ENCODE measurements around the gene HLCS.
A peak's percentile ranks its signal among the peaks of the same experiment; 100 is the strongest.

HLCS gene

GRCh38 chr21:36968976-36969375 is 2.5 kb upstream of the HLCS start:
- Histone ChIP-seq H3K27me3 (no peaks in the 10 kb centered on the region), H3K4me3 (no peak overlapping the region), H3K9me3 (no peaks in the 10 kb centered on the region), H3K4me1 (peaks cover 0 to 20% (median 11%) of the 10 kb centered on the region in 4 donors), H3K27ac (no peak overlapping the region), H3K36me3 (no peaks in the 10 kb centered on the region)
- DNase-seq, result no peak
- TF ChIP-seq CTCF (IDR thresholded peaks at IDR 0.05), result no peak
- intact Hi-C loops (cut with DNase I; ENCODE audit: low total_unique reads), result no loop called here

- intact Hi-C loops (cut with DNase I; ENCODE audit: low total_unique reads), result no loop called here
- Histone ChIP-seq H3K9me3 (no peaks in the 10 kb centered on the region), H3K4me1 (peaks cover 0 to 20% (median 11%) of the 10 kb centered on the region in 4 donors), H3K27me3 (no peaks in the 10 kb centered on the region), H3K27ac (no peak overlapping the region), H3K36me3 (no peaks in the 10 kb centered on the region), H3K4me3 (no peak overlapping the region)
- TF ChIP-seq CTCF (IDR thresholded peaks at IDR 0.05), result no peak
- no peak for DNase-seq
These were observed 1.9 kb upstream of the HLCS start for GRCh38 chr21:36968414-36968813.

- no peaks in the 10 kb centered on the region for H3K27me3 ChIP-seq
- no peaks in the 10 kb centered on the region for H3K36me3 ChIP-seq
- H3K27ac ChIP-seq, result peak overlapping the region; percentile 89 to 91
- no peaks in the 10 kb centered on the region for H3K9me3 ChIP-seq
- H3K4me1 ChIP-seq, result peaks cover 0 to 20% (median 11%) of the 10 kb centered on the region in 4 donors
- peak in 1 of 2 donors; percentile 31 for DNase-seq
- intact Hi-C loops (cut with DNase I; ENCODE audit: low total_unique reads), result no loop called here
- no peak for TF ChIP-seq CTCF (IDR thresholded peaks at IDR 0.05)
- peak overlapping the region; percentile 68 to 94 for H3K4me3 ChIP-seq
These were observed 626 bp upstream of the HLCS start for GRCh38 chr21:36966821-36967768.

GRCh38 chr21:36965720-36966065 is 776 bp downstream of the HLCS start:
- Histone ChIP-seq H3K4me3 (peak overlapping the region; percentile 68 to 94), H3K27ac (peak overlapping the region; percentile 89 to 91), H3K4me1 (peaks cover 0 to 20% (median 11%) of the 10 kb centered on the region in 4 donors), H3K9me3 (no peaks in the 10 kb centered on the region), H3K36me3 (peaks cover 1 to 12% (median 10%) of the 10 kb centered on the region in 3 donors), H3K27me3 (no peaks in the 10 kb centered on the region)
- no peak for DNase-seq
- TF ChIP-seq CTCF (IDR thresholded peaks at IDR 0.05), result no peak
- intact Hi-C loops (cut with DNase I; ENCODE audit: low total_unique reads), result no loop called here

GRCh38 chr21:36964827-36965719 is 1.4 kb downstream of the HLCS start:
- intact Hi-C loops (cut with DNase I; ENCODE audit: low total_unique reads), result no loop called here
- DNase-seq, result no peak
- Histone ChIP-seq H3K36me3 (peaks cover 4 to 19% (median 15%) of the 10 kb centered on the region in 3 donors), H3K4me1 (peaks cover 0 to 20% (median 11%) of the 10 kb centered on the region in 4 donors), H3K27ac (peak overlapping the region in 1 of 2 donors; percentile 89), H3K4me3 (peak overlapping the region; percentile 68 to 94), H3K27me3 (no peaks in the 10 kb centered on the region), H3K9me3 (no peaks in the 10 kb centered on the region)
- no peak for TF ChIP-seq CTCF (IDR thresholded peaks at IDR 0.05)
